K562 treated with DMSO at 1 percent for 24 hours (cell line): ENCODE data around the gene PDLIM5. TPM values are rescaled to one million over a fixed set of nuclear protein-coding genes. Genes with fewer than 3 reads are reported as not detected.

ENCODE experiments used
- total RNA-seq: library from RNA; unstranded; fragments of 300-600 nt; gene quantifications from 2 replicates; pipeline ENCODE4 v1.2.3, GENCODE V29; 2022; ENCODE audit warnings: low read depth; ENCODE audit not compliant: insufficient read depth

The PDLIM5 gene
- total RNA-seq, result 35.7 and 48.7 TPM in 2 replicates

GRCh38 chr4:94451695-94452475 is at the start of gene PDLIM5:
TSS of gene PDLIM5 (plus strand) at chr4:94451942. CDS start at chr4:94455289, 3,347 bp downstream.

Other genes starting within 250 kb of the PDLIM5 start
- gene SMARCAD1, start 244.1 kb upstream of the PDLIM5 start, total RNA-seq, result 6.8 and 8.8 TPM in 2 replicates
- not detected in 2 replicates for gene HPGDS, start 109.1 kb upstream of the PDLIM5 start, total RNA-seq